ENCODE measurements around the gene AQR.
A peak's percentile ranks its signal among the peaks of the same experiment; 100 is the strongest.
"Not testable (repeated sequence)": the region's sequence is repeated elsewhere in the genome, so short reads cannot be mapped to it uniquely, and the experiment has no call there.

Gene AQR

GRCh38 chr15:34952481-34952880 is 17.1 kb downstream of the AQR start:
- DNase-seq, result no peak

GRCh38 chr15:34951993-34952392 is 17.5 kb downstream of the AQR start:
- DNase-seq, result no peak

- DNase-seq, result no peak
Measured at GRCh38 chr15:34944936-34945335, 24.6 kb downstream of the AQR start.

GRCh38 chr15:34943711-34944110 is 25.8 kb downstream of the AQR start:
- no peak for DNase-seq

- DNase-seq, result not testable (repeated sequence)
Measured at GRCh38 chr15:34943264-34943663, 26.3 kb downstream of the AQR start.

- no peak for DNase-seq
Measured at GRCh38 chr15:34942363-34942762, 27.2 kb downstream of the AQR start.

GRCh38 chr15:34941831-34942230 is 27.7 kb downstream of the AQR start:
- DNase-seq, result peak in 1 of 2 experiments; percentile 24

- DNase-seq, result no peak
Measured at GRCh38 chr15:34941185-34941698, 28.3 kb downstream of the AQR start.

- DNase-seq, result no peak
Measured at GRCh38 chr15:34933432-34933975, 36.0 kb downstream of the AQR start.

- not testable (repeated sequence) for DNase-seq
Measured at GRCh38 chr15:34928349-34928748, 41.2 kb downstream of the AQR start.

GRCh38 chr15:34927726-34928125 is 41.8 kb downstream of the AQR start:
- peak in 1 of 2 experiments; percentile 30 for DNase-seq

- DNase-seq, result no peak
Measured at GRCh38 chr15:34914317-34914716, 55.2 kb downstream of the AQR start.

- no peak for DNase-seq
Measured at GRCh38 chr15:34905047-34905446, 64.5 kb downstream of the AQR start.

- DNase-seq, result no peak
Measured at GRCh38 chr15:34904527-34904926, 65.0 kb downstream of the AQR start.

GRCh38 chr15:34900748-34901147 is 68.8 kb downstream of the AQR start:
- no peak for DNase-seq

GRCh38 chr15:34896183-34896582 is 73.4 kb downstream of the AQR start:
- no peak for DNase-seq

GRCh38 chr15:34893967-34894366 is 75.6 kb downstream of the AQR start:
- DNase-seq, result no peak

GRCh38 chr15:34892963-34893591 is 76.5 kb downstream of the AQR start:
- no peak for DNase-seq

- DNase-seq, result no peak
Measured at GRCh38 chr15:34890424-34890823, 79.1 kb downstream of the AQR start.

- DNase-seq, result no peak
Measured at GRCh38 chr15:34889476-34889875, 80.1 kb downstream of the AQR start.

GRCh38 chr15:34886134-34886533 is 83.4 kb downstream of the AQR start:
- no peak for DNase-seq

- DNase-seq, result no peak
Measured at GRCh38 chr15:34883633-34884032, 85.9 kb downstream of the AQR start.

- no peak for DNase-seq
Measured at GRCh38 chr15:34883042-34883441, 86.5 kb downstream of the AQR start.

- DNase-seq, result no peak
Measured at GRCh38 chr15:34879107-34879506, 90.4 kb downstream of the AQR start.

- DNase-seq, result no peak
Measured at GRCh38 chr15:34876640-34877039, 92.9 kb downstream of the AQR start.
